T-helper 1 cell treated with Interleukin-12 subunit alpha and Interleukin-12 subunit beta and Interleukin-4 antibody, amounts not matched to agents 30 ng/mL and 1 ng/mL, for 36 hours (primary cell): Measurements from ENCODE around the gene THSD4. TPM values are rescaled to one million over a fixed set of nuclear protein-coding genes. Genes with fewer than 3 reads are reported as not detected.

Experiments
- intact Hi-C: fragments of 100-400 bp; cut with micrococcal nuclease; formaldehyde crosslinking; loops from one replicate; pipeline ENCODE4 v1.15.1; 2024
- total RNA-seq: library from RNA; stranded (reverse); gene quantifications from 2 replicates; pipeline ENCODE4 v1.2.3, GENCODE V29; 2022

The THSD4 gene
- total RNA-seq, 1 donor from 2014 or later, result not detected

DNA sequence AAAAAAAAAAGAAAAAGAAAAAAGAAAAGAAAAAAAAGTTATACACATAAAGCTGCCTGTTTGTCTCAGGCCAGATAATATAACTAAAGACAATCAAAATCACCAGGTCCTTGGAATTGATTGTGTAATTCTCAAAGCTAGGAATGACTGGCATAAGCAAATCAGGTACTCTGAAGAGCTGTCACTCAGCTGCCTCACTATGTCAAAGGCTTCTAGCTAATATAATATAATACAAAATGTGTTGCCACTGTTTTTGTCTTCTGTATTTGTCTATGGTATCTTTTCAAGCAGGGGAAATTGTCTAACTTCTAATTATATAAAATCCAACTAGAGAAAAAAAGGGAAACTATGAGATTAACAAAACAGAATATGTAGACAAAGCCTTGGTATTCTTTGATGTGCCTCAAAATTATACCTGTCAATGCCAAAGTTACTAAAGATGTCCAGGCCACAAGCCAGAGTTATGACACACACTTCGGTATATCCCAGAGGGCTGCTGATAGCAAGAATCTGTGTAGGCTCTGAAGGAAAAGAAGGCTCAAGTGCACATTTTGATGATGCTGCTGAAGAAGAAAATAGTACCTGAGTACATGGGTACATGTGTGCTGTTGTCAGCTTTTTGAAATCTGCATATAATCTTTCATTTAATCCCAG lies 658.1 kb downstream of the THSD4 start:
- intact Hi-C loops, result no loop called here

DNA sequence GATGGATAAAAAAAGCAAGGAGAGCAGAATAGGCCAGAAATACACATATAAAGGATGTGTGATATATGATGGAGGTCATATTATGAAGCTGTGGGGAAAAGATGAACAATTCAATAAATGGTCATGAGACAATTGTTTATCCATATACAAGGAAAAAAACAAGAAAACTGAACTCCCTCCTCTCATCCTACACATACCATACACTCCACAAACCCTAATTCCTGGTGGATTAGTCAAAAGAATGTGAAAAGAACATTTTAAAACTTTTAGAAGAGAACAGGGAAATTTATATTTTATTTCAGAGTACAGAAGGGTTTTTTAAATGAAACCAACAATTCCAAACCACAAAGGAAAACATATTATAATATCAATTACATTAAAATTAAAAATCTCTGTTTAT lies 660.6 kb downstream of the THSD4 start:
- intact Hi-C loops, result no loop called here

GRCh38 chr15:71776304-71776703 lies 661.0 kb downstream of the THSD4 start:
- intact Hi-C loops, result no loop called here

GRCh38 chr15:71777216-71777943 lies 662.1 kb downstream of the THSD4 start:
- intact Hi-C loops, result no loop called here

- intact Hi-C loops, result no loop called here
Observed at GRCh38 chr15:71779073-71779797, 664.0 kb downstream of the THSD4 start.

- intact Hi-C loops, result loop anchor here (1.0 kb wide), 1 partner anchor 376 kb away; no protein-coding TSS in a partner anchor
Observed at GRCh38 chr15:71780115-71780976, 665.1 kb downstream of the THSD4 start.

GRCh38 chr15:71781179-71781964 lies 666.1 kb downstream of the THSD4 start:
- intact Hi-C loops, result no loop called here

GRCh38 chr15:71781965-71782265 lies 666.6 kb downstream of the THSD4 start:
- intact Hi-C loops, result no loop called here

GRCh38 chr15:71782422-71783165 lies 667.3 kb downstream of the THSD4 start:
- intact Hi-C loops, result no loop called here

DNA sequence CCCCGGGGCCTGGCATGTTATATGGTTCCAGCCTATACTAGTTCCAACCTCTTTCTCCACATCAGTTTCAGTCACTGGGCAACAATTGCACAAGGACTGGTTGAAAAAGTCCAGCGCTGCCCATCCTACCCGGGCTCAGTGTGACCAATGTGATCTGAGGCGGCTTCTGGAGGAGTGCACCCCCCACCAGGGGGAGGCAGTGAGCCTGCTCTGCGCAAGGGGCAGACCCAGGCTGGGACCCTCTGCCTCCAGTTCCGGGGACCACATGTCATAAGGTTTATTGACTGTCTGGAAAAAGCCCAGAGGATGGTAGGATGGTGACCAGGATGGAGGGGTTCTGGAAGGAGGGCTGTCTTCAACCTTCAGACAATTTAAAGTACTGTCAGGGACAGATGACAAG lies 669.4 kb downstream of the THSD4 start:
- intact Hi-C loops, result no loop called here

GRCh38 chr15:71785996-71786395 lies 670.7 kb downstream of the THSD4 start:
- intact Hi-C loops, result no loop called here

DNA sequence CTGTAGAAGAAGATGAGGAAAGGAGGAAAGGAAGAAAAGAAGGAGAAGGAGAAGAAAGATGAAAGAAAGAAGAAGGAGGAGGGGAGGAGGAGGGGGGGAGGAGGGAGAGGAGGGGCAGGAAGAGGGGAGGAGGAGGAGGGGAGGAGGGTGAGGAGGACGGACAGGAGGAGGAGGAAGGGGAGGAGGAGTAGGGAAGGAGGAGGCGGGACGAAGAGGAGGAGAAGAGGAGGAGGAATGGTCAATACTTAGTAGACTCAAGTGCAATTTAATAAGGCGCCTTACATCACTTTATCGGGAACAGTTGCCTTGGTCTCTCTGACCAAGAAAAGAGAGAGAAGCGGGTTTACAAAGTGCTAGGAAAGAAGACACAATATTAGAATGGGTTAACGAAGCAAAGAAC lies 671.4 kb downstream of the THSD4 start:
- intact Hi-C loops, result no loop called here

- intact Hi-C loops, result no loop called here
Observed at GRCh38 chr15:71788646-71789579, 673.6 kb downstream of the THSD4 start.

DNA sequence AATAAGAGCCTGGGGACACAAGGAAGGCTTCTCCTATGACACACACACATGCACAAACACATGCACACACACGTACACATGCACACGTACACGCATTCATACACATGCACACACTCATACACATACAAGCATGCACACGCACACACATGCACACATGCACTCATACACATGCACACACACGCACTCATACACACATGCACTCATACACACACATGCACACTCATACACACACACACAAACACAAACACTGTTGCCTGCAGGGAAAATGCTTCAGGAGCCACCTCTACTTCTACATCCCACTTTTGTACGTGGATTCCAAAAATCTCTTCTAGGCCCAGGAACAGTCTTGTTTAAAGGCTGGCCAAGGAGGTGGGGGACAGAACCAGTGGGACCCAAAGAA lies 674.3 kb downstream of the THSD4 start:
- intact Hi-C loops, result no loop called here

- intact Hi-C loops, result no loop called here
Observed at GRCh38 chr15:71790081-71790480, 674.8 kb downstream of the THSD4 start.

DNA sequence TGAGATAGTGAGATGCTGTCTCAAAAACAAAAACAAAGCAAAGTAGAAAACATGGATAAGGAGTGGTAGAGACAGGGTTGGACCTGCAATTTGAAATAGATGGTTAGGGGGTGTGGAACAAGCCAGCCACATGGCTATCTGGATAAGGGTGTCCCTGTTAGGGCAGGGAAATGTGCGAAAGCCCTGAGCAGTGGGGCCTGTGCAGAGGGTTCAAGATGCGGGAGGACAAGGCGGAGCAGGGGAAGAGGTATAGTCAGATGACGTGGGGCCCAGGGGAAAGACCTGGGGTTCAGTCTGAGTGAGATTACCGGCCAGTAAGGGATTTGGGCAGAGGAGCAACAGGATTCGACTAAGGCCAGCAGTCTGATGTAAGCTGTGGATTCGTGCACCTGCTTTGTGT lies 676.7 kb downstream of the THSD4 start:
- intact Hi-C loops, result no loop called here

- intact Hi-C loops, result no loop called here
Observed at GRCh38 chr15:71792521-71792920, 677.2 kb downstream of the THSD4 start.

GRCh38 chr15:71798641-71799040 lies 683.4 kb downstream of the THSD4 start:
- intact Hi-C loops, result no loop called here

DNA sequence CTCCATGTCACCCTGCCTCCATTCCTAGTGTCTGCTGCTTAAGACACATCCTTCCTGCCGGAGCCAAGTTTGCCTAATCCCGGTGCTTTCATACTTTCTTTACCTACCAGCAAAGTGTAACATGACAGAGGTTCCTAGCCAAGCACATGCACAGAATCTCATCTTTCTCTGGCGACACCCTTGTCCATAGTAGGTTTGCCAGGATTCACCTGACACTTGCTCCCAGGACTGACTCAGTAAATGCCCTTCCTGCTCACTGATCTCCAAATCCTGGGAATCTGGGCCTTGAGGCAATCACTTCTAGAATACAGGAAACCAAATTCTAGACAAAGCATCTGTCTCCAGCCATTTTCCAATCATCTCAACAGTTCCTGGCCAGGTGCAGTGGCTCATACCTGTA lies 684.9 kb downstream of the THSD4 start:
- intact Hi-C loops, result no loop called here
